ENCODE data around the gene ZNF227. TPM values are rescaled to one million over a fixed set of nuclear protein-coding genes. Genes with fewer than 3 reads are reported as not detected.

The ZNF227 gene
- total and polyA plus RNA-seq, 2 donors (not counting 1 experiment from before 2014, with no cell fraction given), result 5.9 to 49.5 TPM

GRCh38 chr19:44204772-44205171 is 7.6 kb upstream of the ZNF227 start:
- no peak for ATAC-seq (ENCODE audit: low read depth)
- H4K20me1 ChIP-seq (ENCODE audit: control insufficient read depth, insufficient read depth, low read length, poor library complexity, severe bottlenecking), result no peaks in the 10 kb centered on the region
- peaks cover 4 to 7% of the 10 kb centered on the region in 2 donors for H3K4me1 ChIP-seq (ENCODE audit: control insufficient read depth in 2 of 2, insufficient read depth in 2 of 2, low read length in 2 of 2)
- peaks cover 7 to 18% (median 12%) of the 10 kb centered on the region in 3 donors for H3K9me3 ChIP-seq (ENCODE audit: control extremely low read depth in 1 of 3, control insufficient read depth in 2 of 3, insufficient read depth in 1 of 3, low read length in 2 of 3)
- no CpG with 5 or more reads among the region's 2 CpGs for WGBS (ENCODE audit: insufficient coverage)
- no peaks in the 10 kb centered on the region for H3K36me3 ChIP-seq (replicated peaks in 1 of 2; ENCODE audit: control extremely low read depth in 1 of 2, control insufficient read depth in 1 of 2, extremely low read depth in 1 of 2, insufficient read depth in 2 of 2, low read length in 1 of 2)
- no peak overlapping the region for H3K27ac ChIP-seq (ENCODE audit: low read length in 2 of 2)
- no peak for DNase-seq
- H3K4me3 ChIP-seq (ENCODE audit: control extremely low read depth in 1 of 5, extremely low read depth in 1 of 5, insufficient read depth in 1 of 5, low read depth in 2 of 5, low read length in 4 of 5), result no peak overlapping the region
- no peaks in the 10 kb centered on the region for H3K27me3 ChIP-seq (replicated peaks in 1 of 4; ENCODE audit: control extremely low read depth in 1 of 4, control insufficient read depth in 3 of 4, insufficient read depth in 4 of 4, low read length in 3 of 4)
- ChIA-PET POLR2A (no interaction called here), CTCF (no interaction called here)
- no peak overlapping the region for H3K9ac ChIP-seq (ENCODE audit: low read length)
- Mint-ChIP-seq H3K4me1 (peaks cover 11% of the 10 kb centered on the region), H3K4me3 (no peak overlapping the region), H3K27me3 (peaks cover 17% of the 10 kb centered on the region), H3K27ac (no peak overlapping the region), H3K9me3 (ENCODE audit: insufficient read depth) (peaks cover 7% of the 10 kb centered on the region)
- H2AFZ ChIP-seq (ENCODE audit: insufficient read depth, low read depth, low read length, poor library complexity, severe bottlenecking), result no peak overlapping the region
- no peaks in the 10 kb centered on the region for H3K79me2 ChIP-seq (ENCODE audit: control insufficient read depth, insufficient read depth, low read length)
- no peak for TF ChIP-seq EZH2 (IDR thresholded peaks at IDR 0.05; ENCODE audit: borderline replicate concordance, insufficient read depth, low read depth, low read length, poor library complexity, severe bottlenecking)
- TF ChIP-seq CTCF (IDR thresholded peaks at IDR 0.05), result no peak
- H3K4me2 ChIP-seq (replicated peaks; ENCODE audit: low read depth, low read length, poor library complexity, severe bottlenecking), result no peak overlapping the region
- intact Hi-C loops (cut with micrococcal nuclease), result no loop called here

GRCh38 chr19:44207126-44207803 is 5.1 kb upstream of the ZNF227 start:
- no peaks in the 10 kb centered on the region for H3K27me3 ChIP-seq (replicated peaks in 1 of 4; ENCODE audit: control extremely low read depth in 1 of 4, control insufficient read depth in 3 of 4, insufficient read depth in 4 of 4, low read length in 3 of 4)
- H4K20me1 ChIP-seq (ENCODE audit: control insufficient read depth, insufficient read depth, low read length, poor library complexity, severe bottlenecking), result no peaks in the 10 kb centered on the region
- peaks cover 13% of the 10 kb centered on the region for H3K27me3 Mint-ChIP-seq
- no peaks in the 10 kb centered on the region for H3K36me3 ChIP-seq (replicated peaks in 1 of 2; ENCODE audit: control extremely low read depth in 1 of 2, control insufficient read depth in 1 of 2, extremely low read depth in 1 of 2, insufficient read depth in 2 of 2, low read length in 1 of 2)
- TF ChIP-seq EZH2 (IDR thresholded peaks at IDR 0.05; ENCODE audit: borderline replicate concordance, insufficient read depth, low read depth, low read length, poor library complexity, severe bottlenecking), result no peak
- TF ChIP-seq CTCF (IDR thresholded peaks at IDR 0.05), result no peak
- H3K27ac ChIP-seq (ENCODE audit: low read length in 2 of 2), result peak overlapping the region; percentile 71 to 86
- H3K9me3 Mint-ChIP-seq (ENCODE audit: insufficient read depth), result peaks cover 9% of the 10 kb centered on the region
- ATAC-seq (ENCODE audit: low read depth) (peak; percentile 91), DNase-seq (peak; percentile 91)
- peaks cover 8 to 18% (median 11%) of the 10 kb centered on the region in 3 donors for H3K9me3 ChIP-seq (ENCODE audit: control extremely low read depth in 1 of 3, control insufficient read depth in 2 of 3, insufficient read depth in 1 of 3, low read length in 2 of 3)
- intact Hi-C loops (cut with micrococcal nuclease), result loop anchor here (1.0 to 2.0 kb wide), 9 partner anchors 42 to 272 kb away; partner anchors contain the start of genes ZNF224, ZNF226, ZNF230 and ZNF233
- peaks cover 4 to 7% of the 10 kb centered on the region in 2 donors for H3K4me1 ChIP-seq (ENCODE audit: control insufficient read depth in 2 of 2, insufficient read depth in 2 of 2, low read length in 2 of 2)
- H3K4me3 ChIP-seq (ENCODE audit: control extremely low read depth in 1 of 5, extremely low read depth in 1 of 5, insufficient read depth in 1 of 5, low read depth in 2 of 5, low read length in 4 of 5), result peak overlapping the region; percentile 70 to 93 (median 88)
- POLR2A ChIA-PET, result interaction anchor here (1.0 to 1.2 kb wide), 2 partner anchors 98 to 156 kb away, joined by 3 to 4 read pairs; partner anchors contain the start of gene ZNF235
- peaks cover 2% of the 10 kb centered on the region for H3K79me2 ChIP-seq (ENCODE audit: control insufficient read depth, insufficient read depth, low read length)
- CTCF ChIA-PET, result interaction anchor here (1.0 kb wide), 1 partner anchor 45 kb away, joined by 3 read pairs; no protein-coding TSS in a partner anchor
- WGBS (ENCODE audit: insufficient coverage), result 6% methylated on average over 23 of the region's 26 CpGs
- peak overlapping the region; percentile 86 for H3K9ac ChIP-seq (ENCODE audit: low read length)
- H2AFZ ChIP-seq (ENCODE audit: insufficient read depth, low read depth, low read length, poor library complexity, severe bottlenecking), result peak overlapping the region; percentile 94
- H3K4me2 ChIP-seq (replicated peaks; ENCODE audit: low read depth, low read length, poor library complexity, severe bottlenecking), result peak overlapping the region; percentile 89
- H3K4me1 Mint-ChIP-seq, result peaks cover 11% of the 10 kb centered on the region
- peak overlapping the region; percentile 92 for H3K27ac Mint-ChIP-seq
- peak overlapping the region; percentile 88 for H3K4me3 Mint-ChIP-seq
